Fibroblast of skin of scalp (primary cell): ENCODE measurements around the gene TEX44.

Experiments used
- DNase-seq: peaks from one replicate; pipeline ENCODE4 v3.0.0-alpha.2; 2013

TEX44 gene

GRCh38 chr2:231634951-231635875, 42.5 kb downstream of the TEX44 start:
- peak; percentile 31 for DNase-seq

GRCh38 chr2:231640241-231640640, 47.6 kb downstream of the TEX44 start:
- DNase-seq = no peak

GRCh38 chr2:231640641-231641111, 48.0 kb downstream of the TEX44 start:
- peak; percentile 40 for DNase-seq

DNA sequence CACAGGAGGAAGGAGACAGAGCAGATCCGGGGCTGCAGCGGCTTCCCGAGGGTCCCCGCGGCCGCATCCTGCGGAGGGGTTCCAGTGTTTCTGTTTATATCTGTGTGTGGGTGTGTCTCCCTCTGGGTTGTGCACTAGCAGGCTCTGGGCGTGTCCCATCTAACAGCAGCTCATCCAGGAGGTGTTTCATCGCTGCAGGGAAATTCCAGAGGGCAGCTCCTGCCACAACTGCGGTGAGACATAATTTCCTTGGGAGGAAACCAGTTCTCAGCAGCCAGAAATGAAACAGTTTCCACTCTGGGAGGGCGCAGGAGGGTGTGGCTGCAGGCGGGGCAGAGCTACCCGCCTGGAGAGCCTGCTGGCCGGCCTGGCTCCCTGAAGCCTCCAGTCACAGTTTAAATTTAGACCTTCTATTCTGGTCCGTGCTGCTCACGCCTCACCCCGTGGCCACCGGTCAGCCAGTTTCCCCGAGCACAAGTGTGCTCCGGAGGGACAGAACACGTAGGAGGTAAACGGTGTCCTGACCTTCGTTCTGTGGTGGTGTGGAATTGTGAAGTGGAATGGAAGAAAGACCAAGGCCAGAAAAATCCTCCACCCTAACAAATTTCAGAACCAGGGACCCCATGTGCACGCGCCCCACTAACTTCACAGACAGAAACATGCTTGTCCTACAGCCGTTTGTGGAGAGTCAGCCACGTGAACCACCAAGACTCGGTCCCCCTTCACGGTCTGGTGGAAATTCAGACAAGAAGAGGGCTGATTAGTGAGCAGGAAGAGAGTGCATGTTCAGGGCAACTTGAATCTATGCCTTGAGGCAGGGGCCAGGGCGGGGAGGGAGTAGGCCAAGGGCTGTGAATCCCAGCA, 50.2 kb downstream of the TEX44 start:
- DNase-seq = peak; percentile 92

GRCh38 chr2:231643495-231643888, 50.8 kb downstream of the TEX44 start:
- DNase-seq = no peak
